ENCODE results near the gene SANBR.
"Not testable (repeated sequence)": the region's sequence is repeated elsewhere in the genome, so short reads cannot be mapped to it uniquely, and the experiment has no call there.

Gene SANBR

DNA sequence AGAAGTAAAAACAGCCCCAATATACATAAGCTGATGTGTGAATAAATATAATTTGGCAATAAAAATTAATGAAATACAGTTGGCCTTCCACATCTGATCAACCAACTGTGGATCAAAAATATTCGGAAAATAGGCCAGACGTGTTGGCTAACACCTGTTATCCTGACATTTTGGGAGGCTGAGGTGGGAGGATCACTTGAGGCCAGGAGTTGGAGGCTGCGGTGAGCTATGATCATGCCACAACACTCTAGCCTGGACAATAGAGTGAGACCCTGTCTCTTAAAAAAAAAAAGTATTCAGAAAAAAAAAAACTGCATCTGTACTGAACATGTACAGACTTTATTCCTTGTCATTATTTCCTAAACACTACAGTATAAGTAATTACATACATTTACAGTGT is 36.1 kb upstream of the SANBR start:
- Histone ChIP-seq H3K4me3 (ENCODE audit: low read depth in 1 of 2, low read length in 2 of 2) (no peak overlapping the region), H3K27me3 (ENCODE audit: control insufficient read depth in 1 of 2, insufficient read depth in 2 of 2, low read length in 2 of 2) (no peaks in the 10 kb centered on the region), H3K4me1 (ENCODE audit: control insufficient read depth in 1 of 2, insufficient read depth in 2 of 2, low read length in 2 of 2) (no peaks in the 10 kb centered on the region), H3K9me3 (ENCODE audit: control insufficient read depth in 1 of 2, low read length in 2 of 2) (no peaks in the 10 kb centered on the region), H3K36me3 (ENCODE audit: control insufficient read depth in 1 of 2, insufficient read depth in 2 of 2, low read length in 2 of 2) (peaks cover 21 to 43% of the 10 kb centered on the region in 2 donors), H3K9ac (ENCODE audit: low read depth in 1 of 2, low read length in 2 of 2) (no peak overlapping the region), H3K27ac (ENCODE audit: low read depth, low read length) (no peak overlapping the region)

DNA sequence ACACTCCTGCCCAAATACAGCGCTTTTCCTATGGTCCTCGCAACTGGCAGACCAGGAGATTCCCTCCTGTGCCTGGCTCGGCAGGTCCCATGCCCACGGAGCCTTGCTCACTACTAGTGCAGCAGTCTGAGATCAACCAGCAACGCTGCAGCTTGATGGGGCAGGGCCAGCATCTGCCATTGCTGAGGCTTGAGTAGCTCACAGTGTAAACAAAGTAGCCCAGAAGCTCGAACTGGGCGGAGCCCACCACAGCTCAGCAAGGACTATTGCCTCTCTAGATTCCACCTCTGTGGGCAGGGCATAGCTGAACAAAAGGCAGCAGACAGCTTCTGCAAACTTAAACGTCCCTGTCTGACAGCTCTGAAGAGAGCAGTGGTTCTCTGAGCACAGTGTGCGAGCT is 31.1 kb upstream of the SANBR start:
- not testable (repeated sequence) for H3K27ac ChIP-seq (ENCODE audit: low read depth, low read length); H3K27me3 ChIP-seq (ENCODE audit: control insufficient read depth in 1 of 2, insufficient read depth in 2 of 2, low read length in 2 of 2)
- H3K36me3 ChIP-seq (ENCODE audit: control insufficient read depth in 1 of 2, insufficient read depth in 2 of 2, low read length in 2 of 2), result peaks cover 22 to 42% of the 10 kb centered on the region in 2 donors

DNA sequence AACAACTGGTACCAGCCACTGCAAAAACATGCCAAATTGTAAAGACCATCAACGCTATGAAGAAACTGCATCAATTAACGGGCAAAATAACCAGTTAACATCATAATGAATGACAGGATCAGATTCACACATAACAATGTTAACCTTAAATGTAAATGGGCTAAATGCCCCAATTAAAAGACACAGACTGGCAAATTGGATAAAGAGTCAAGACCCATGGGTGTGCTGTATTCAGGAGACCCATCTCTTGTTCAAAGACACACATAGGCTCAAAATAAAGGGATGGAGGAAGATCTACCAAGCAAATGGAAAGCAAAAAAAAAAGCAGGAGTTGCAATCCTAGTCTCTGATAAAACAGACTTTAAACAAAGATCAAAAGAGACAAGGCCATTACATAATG is 29.0 kb upstream of the SANBR start:
- peaks cover 19 to 37% of the 10 kb centered on the region in 2 donors for H3K36me3 ChIP-seq (ENCODE audit: control insufficient read depth in 1 of 2, insufficient read depth in 2 of 2, low read length in 2 of 2)

More for the DNA sequence above, 31.1 kb upstream of the SANBR start:
- not testable (repeated sequence) for H3K4me3 ChIP-seq (ENCODE audit: low read depth in 1 of 2, low read length in 2 of 2); H3K9ac ChIP-seq (ENCODE audit: low read depth in 1 of 2, low read length in 2 of 2); H3K4me1 ChIP-seq (ENCODE audit: control insufficient read depth in 1 of 2, insufficient read depth in 2 of 2, low read length in 2 of 2); H3K9me3 ChIP-seq (ENCODE audit: control insufficient read depth in 1 of 2, low read length in 2 of 2)

DNA sequence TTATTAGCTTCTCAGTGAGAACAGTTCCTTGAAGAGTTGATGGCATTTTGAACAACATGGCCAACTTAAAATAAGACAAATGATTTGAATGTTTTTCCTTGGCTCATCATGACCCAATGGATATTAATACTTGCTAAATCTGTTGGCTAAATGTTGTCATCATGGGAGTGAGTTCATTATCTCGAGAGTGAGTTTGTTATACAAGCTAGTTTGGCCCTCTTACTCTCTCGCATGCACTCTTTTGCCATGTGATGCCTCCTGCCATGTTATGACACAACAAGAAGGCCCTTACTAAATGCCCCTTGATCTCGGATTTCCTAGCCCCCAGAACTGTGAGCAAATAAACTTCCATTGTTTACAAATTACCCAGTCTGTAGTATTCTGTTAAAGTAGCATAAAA is 22.9 kb upstream of the SANBR start:
- H3K9ac ChIP-seq (ENCODE audit: low read depth in 1 of 2, low read length in 2 of 2), result no peak overlapping the region

More for the DNA sequence above, 29.0 kb upstream of the SANBR start:
- H3K9me3 ChIP-seq (ENCODE audit: control insufficient read depth in 1 of 2, low read length in 2 of 2); H3K4me3 ChIP-seq (ENCODE audit: low read depth in 1 of 2, low read length in 2 of 2); H3K27me3 ChIP-seq (ENCODE audit: control insufficient read depth in 1 of 2, insufficient read depth in 2 of 2, low read length in 2 of 2); H3K27ac ChIP-seq (ENCODE audit: low read depth, low read length); H3K9ac ChIP-seq (ENCODE audit: low read depth in 1 of 2, low read length in 2 of 2); H3K4me1 ChIP-seq (ENCODE audit: control insufficient read depth in 1 of 2, insufficient read depth in 2 of 2, low read length in 2 of 2): not testable (repeated sequence)

DNA sequence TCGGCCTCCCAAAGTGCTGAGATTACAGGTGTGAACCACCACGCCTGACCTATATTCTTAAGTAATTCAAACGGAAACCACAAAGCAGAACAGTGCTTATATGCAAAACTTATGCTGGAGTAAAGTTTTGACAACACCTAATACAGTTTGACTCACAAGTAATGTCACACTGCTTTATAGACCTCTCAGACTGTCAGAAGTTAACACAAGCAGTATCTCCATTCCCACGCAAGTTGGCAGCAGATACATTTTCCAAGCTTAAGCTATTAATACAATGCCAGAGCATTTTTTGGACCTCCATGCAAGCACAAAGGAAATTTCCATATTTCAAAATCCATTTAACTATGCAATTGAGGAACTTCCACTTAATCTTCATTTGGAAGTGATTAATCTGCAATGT is 21.0 kb upstream of the SANBR start:
- H3K27me3 ChIP-seq (ENCODE audit: control insufficient read depth in 1 of 2, insufficient read depth in 2 of 2, low read length in 2 of 2), result no peaks in the 10 kb centered on the region
- H3K27ac ChIP-seq (ENCODE audit: low read depth, low read length), result no peak overlapping the region
- no peak overlapping the region for H3K9ac ChIP-seq (ENCODE audit: low read depth in 1 of 2, low read length in 2 of 2)
- peaks cover 12 to 18% of the 10 kb centered on the region in 2 donors for H3K36me3 ChIP-seq (ENCODE audit: control insufficient read depth in 1 of 2, insufficient read depth in 2 of 2, low read length in 2 of 2)
- H3K4me3 ChIP-seq (ENCODE audit: low read depth in 1 of 2, low read length in 2 of 2), result no peak overlapping the region
- H3K9me3 ChIP-seq (ENCODE audit: control insufficient read depth in 1 of 2, low read length in 2 of 2), result no peaks in the 10 kb centered on the region
- H3K4me1 ChIP-seq (ENCODE audit: control insufficient read depth in 1 of 2, insufficient read depth in 2 of 2, low read length in 2 of 2), result no peaks in the 10 kb centered on the region

More for the DNA sequence above, 22.9 kb upstream of the SANBR start:
- Histone ChIP-seq H3K27ac (ENCODE audit: low read depth, low read length) (no peak overlapping the region), H3K27me3 (ENCODE audit: control insufficient read depth in 1 of 2, insufficient read depth in 2 of 2, low read length in 2 of 2) (no peaks in the 10 kb centered on the region), H3K4me1 (ENCODE audit: control insufficient read depth in 1 of 2, insufficient read depth in 2 of 2, low read length in 2 of 2) (no peaks in the 10 kb centered on the region), H3K36me3 (ENCODE audit: control insufficient read depth in 1 of 2, insufficient read depth in 2 of 2, low read length in 2 of 2) (peaks cover 4 to 7% of the 10 kb centered on the region in 2 donors), H3K4me3 (ENCODE audit: low read depth in 1 of 2, low read length in 2 of 2) (no peak overlapping the region), H3K9me3 (ENCODE audit: control insufficient read depth in 1 of 2, low read length in 2 of 2) (no peaks in the 10 kb centered on the region)

DNA sequence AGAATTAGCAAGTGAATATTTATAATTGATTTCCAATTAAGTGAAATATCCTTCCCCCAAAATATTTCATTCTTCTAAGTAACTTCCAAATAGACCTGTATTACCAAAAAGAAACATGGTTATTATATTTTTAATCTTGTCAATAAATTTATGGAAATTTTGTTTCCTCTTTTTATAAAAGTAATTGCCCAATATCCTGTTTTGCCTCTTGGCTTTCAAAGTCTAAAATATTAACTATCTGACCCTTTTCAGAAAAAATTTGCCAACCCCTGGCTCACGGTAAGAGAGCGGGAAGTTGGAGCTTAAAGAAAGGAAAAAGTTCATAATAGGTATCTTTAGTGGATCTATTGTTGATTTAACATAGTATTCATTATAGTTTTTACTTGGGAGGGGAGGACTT is 20.4 kb upstream of the SANBR start:
- Histone ChIP-seq H3K36me3 (ENCODE audit: control insufficient read depth in 1 of 2, insufficient read depth in 2 of 2, low read length in 2 of 2) (peaks cover 14 to 22% of the 10 kb centered on the region in 2 donors), H3K9ac (ENCODE audit: low read depth in 1 of 2, low read length in 2 of 2) (no peak overlapping the region), H3K9me3 (ENCODE audit: control insufficient read depth in 1 of 2, low read length in 2 of 2) (no peaks in the 10 kb centered on the region)

DNA sequence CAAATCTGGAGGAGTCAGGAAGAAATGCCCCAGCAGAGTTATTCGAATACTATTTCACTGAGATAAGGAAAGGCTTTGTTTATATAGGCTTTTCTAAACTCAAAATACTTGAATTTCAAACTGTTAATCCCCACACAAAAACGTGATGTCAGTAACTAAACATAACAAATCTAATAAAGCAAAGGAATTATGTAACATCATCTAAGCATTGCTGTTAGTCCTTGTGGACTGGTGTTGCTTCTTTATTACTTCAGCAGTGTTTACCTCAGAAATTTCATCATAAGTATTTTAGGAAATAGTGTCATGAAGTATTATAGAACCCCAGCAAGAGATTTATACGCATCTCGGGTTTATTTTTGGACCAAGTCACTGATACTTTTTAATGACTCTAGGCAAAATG is 19.7 kb upstream of the SANBR start:
- H3K27ac ChIP-seq (ENCODE audit: low read depth, low read length), result no peak overlapping the region
- no peaks in the 10 kb centered on the region for H3K27me3 ChIP-seq (ENCODE audit: control insufficient read depth in 1 of 2, insufficient read depth in 2 of 2, low read length in 2 of 2)

More for the DNA sequence above, 20.4 kb upstream of the SANBR start:
- H3K27me3 ChIP-seq (ENCODE audit: control insufficient read depth in 1 of 2, insufficient read depth in 2 of 2, low read length in 2 of 2), result no peaks in the 10 kb centered on the region
- H3K27ac ChIP-seq (ENCODE audit: low read depth, low read length), result no peak overlapping the region
- H3K4me1 ChIP-seq (ENCODE audit: control insufficient read depth in 1 of 2, insufficient read depth in 2 of 2, low read length in 2 of 2), result no peaks in the 10 kb centered on the region
- no peak overlapping the region for H3K4me3 ChIP-seq (ENCODE audit: low read depth in 1 of 2, low read length in 2 of 2)

DNA sequence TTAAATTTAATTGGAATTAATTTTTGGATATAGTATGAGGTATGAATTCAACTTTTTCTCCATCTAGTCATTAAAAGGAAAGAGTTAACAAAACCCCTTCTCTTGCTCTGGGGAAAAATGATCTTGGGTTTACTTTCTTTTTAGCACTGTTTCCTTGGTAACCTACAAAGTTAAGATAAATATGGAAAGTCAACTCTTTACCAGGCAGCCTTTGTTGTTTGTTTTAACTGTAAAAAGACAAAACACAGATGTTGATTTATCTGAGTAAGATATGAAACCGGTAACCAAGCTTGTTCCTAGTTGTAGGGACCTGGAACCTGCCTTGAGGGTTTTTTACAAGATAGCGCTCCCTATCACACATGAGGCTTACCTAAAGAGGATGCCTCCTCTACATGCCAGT is 10.1 kb upstream of the SANBR start:
- no peaks in the 10 kb centered on the region for H3K9me3 ChIP-seq (ENCODE audit: control insufficient read depth in 1 of 2, low read length in 2 of 2)
- no peak overlapping the region for H3K4me3 ChIP-seq (ENCODE audit: low read depth in 1 of 2, low read length in 2 of 2)
- no peaks in the 10 kb centered on the region for H3K4me1 ChIP-seq (ENCODE audit: control insufficient read depth in 1 of 2, insufficient read depth in 2 of 2, low read length in 2 of 2)
- no peaks in the 10 kb centered on the region for H3K27me3 ChIP-seq (ENCODE audit: control insufficient read depth in 1 of 2, insufficient read depth in 2 of 2, low read length in 2 of 2)
- H3K27ac ChIP-seq (ENCODE audit: low read depth, low read length), result no peak overlapping the region
- H3K9ac ChIP-seq (ENCODE audit: low read depth in 1 of 2, low read length in 2 of 2), result no peak overlapping the region
- peaks cover 6 to 16% of the 10 kb centered on the region in 2 donors for H3K36me3 ChIP-seq (ENCODE audit: control insufficient read depth in 1 of 2, insufficient read depth in 2 of 2, low read length in 2 of 2)

More for the DNA sequence above, 19.7 kb upstream of the SANBR start:
- Histone ChIP-seq H3K4me3 (ENCODE audit: low read depth in 1 of 2, low read length in 2 of 2) (no peak overlapping the region), H3K9ac (ENCODE audit: low read depth in 1 of 2, low read length in 2 of 2) (no peak overlapping the region), H3K36me3 (ENCODE audit: control insufficient read depth in 1 of 2, insufficient read depth in 2 of 2, low read length in 2 of 2) (peaks cover 15 to 27% of the 10 kb centered on the region in 2 donors), H3K4me1 (ENCODE audit: control insufficient read depth in 1 of 2, insufficient read depth in 2 of 2, low read length in 2 of 2) (no peaks in the 10 kb centered on the region), H3K9me3 (ENCODE audit: control insufficient read depth in 1 of 2, low read length in 2 of 2) (no peaks in the 10 kb centered on the region)

DNA sequence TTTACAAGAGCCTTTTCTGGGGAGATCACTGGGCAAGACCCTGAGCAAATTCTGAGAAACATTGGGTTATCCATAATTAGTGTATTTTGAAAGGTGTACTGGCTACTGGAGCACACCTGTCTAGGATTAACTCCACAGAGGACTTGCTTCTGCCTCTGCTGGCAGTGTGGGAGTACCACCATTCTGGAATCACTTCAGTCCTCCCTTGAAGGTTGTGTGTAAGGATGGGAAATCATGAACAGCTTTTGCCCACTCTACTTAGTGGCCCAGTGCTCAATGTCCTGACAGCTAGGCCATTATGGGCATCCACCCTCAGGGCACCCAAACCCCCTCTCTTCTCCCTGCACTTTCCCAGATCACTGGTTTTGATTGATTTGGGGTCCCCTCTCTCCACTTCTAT is 8.1 kb upstream of the SANBR start:
- H3K9ac ChIP-seq (ENCODE audit: low read depth in 1 of 2, low read length in 2 of 2), result no peak overlapping the region
- no peak overlapping the region for H3K4me3 ChIP-seq (ENCODE audit: low read depth in 1 of 2, low read length in 2 of 2)
- H3K27me3 ChIP-seq (ENCODE audit: control insufficient read depth in 1 of 2, insufficient read depth in 2 of 2, low read length in 2 of 2), result no peaks in the 10 kb centered on the region
- H3K36me3 ChIP-seq (ENCODE audit: control insufficient read depth in 1 of 2, insufficient read depth in 2 of 2, low read length in 2 of 2), result peaks cover 6% of the 10 kb centered on the region in 2 donors
- no peaks in the 10 kb centered on the region for H3K9me3 ChIP-seq (ENCODE audit: control insufficient read depth in 1 of 2, low read length in 2 of 2)
- no peak overlapping the region for H3K27ac ChIP-seq (ENCODE audit: low read depth, low read length)
- no peaks in the 10 kb centered on the region for H3K4me1 ChIP-seq (ENCODE audit: control insufficient read depth in 1 of 2, insufficient read depth in 2 of 2, low read length in 2 of 2)

DNA sequence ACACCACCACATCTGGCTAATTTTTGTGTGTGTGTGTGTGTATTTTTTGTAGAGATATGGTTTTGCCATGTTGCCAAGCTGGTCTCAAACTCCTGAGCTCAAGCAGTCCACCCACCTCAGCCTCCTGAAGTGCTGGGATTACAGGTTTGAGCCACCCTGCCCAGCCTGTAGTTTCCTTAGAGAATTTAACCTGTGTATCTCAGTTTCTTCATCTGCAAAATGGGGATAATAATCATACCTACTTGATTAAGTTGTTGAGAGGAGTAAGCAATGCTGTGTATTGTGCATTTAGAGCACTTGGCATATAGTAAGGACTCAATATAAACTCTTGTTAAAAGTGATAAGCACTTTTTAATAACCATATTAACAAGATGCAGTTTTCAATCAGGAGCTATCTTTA is 6.3 kb upstream of the SANBR start:
- H3K36me3 ChIP-seq (ENCODE audit: control insufficient read depth in 1 of 2, insufficient read depth in 2 of 2, low read length in 2 of 2), result peaks cover 3 to 5% of the 10 kb centered on the region in 2 donors
- H3K27ac ChIP-seq (ENCODE audit: low read depth, low read length), result no peak overlapping the region
- no peak overlapping the region for H3K9ac ChIP-seq (ENCODE audit: low read depth in 1 of 2, low read length in 2 of 2)
- no peaks in the 10 kb centered on the region for H3K27me3 ChIP-seq (ENCODE audit: control insufficient read depth in 1 of 2, insufficient read depth in 2 of 2, low read length in 2 of 2)
- no peaks in the 10 kb centered on the region for H3K9me3 ChIP-seq (ENCODE audit: control insufficient read depth in 1 of 2, low read length in 2 of 2)
- H3K4me3 ChIP-seq (ENCODE audit: low read depth in 1 of 2, low read length in 2 of 2), result no peak overlapping the region
- no peaks in the 10 kb centered on the region for H3K4me1 ChIP-seq (ENCODE audit: control insufficient read depth in 1 of 2, insufficient read depth in 2 of 2, low read length in 2 of 2)

DNA sequence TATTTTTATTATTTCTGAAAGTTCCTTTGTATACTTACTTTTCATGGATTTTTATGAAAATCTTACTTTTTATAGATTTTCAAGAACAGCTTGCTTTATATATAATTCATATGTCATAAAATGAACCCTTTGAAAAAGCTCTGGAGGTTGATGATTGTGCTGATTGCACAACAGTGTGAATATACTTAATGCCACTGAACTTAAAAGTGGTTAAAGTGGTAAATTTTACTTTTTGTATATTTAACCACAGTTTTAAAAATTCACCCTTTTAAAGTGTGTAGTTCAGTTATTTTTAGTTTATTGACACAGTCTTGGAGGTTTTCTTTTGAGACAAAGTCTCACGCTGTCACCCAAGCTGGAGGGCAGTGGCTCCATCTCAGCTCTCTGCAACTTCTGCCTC is 8.4 kb downstream of the SANBR start:
- no peak overlapping the region for H3K9ac ChIP-seq (ENCODE audit: low read depth in 1 of 2, low read length in 2 of 2)
- peaks cover 5 to 26% of the 10 kb centered on the region in 2 donors for H3K36me3 ChIP-seq (ENCODE audit: control insufficient read depth in 1 of 2, insufficient read depth in 2 of 2, low read length in 2 of 2)
- H3K4me3 ChIP-seq (ENCODE audit: low read depth in 1 of 2, low read length in 2 of 2), result no peak overlapping the region
- no peaks in the 10 kb centered on the region for H3K9me3 ChIP-seq (ENCODE audit: control insufficient read depth in 1 of 2, low read length in 2 of 2)
- no peak overlapping the region for H3K27ac ChIP-seq (ENCODE audit: low read depth, low read length)
- H3K4me1 ChIP-seq (ENCODE audit: control insufficient read depth in 1 of 2, insufficient read depth in 2 of 2, low read length in 2 of 2), result no peaks in the 10 kb centered on the region
- no peaks in the 10 kb centered on the region for H3K27me3 ChIP-seq (ENCODE audit: control insufficient read depth in 1 of 2, insufficient read depth in 2 of 2, low read length in 2 of 2)
